CD14-positive monocyte (primary cell): Measurements from ENCODE around the gene TCN2. TPM values are rescaled to one million over a fixed set of nuclear protein-coding genes. Genes with fewer than 3 reads are reported as not detected.

Source experiments
- DNase-seq, 3 donors: peaks; one replicate each; pipeline ENCODE4 v3.0.0-alpha.2; 2011 to 2022
- H2AFZ ChIP-seq: 2 replicates; pipeline ENCODE4 v1.6.0; 2012; ENCODE audit warnings: mild to moderate bottlenecking, low read depth, low read length, inconsistent platforms; ENCODE audit not compliant: insufficient read depth, poor library complexity, severe bottlenecking
- H3K27ac ChIP-seq, 2 donors: 1 replicate in 1 of 2; 2 replicates in 1 of 2; pipeline ENCODE4 v1.5.1; 2012 to 2013; ENCODE audit warnings: low read length in 2 of 2, control low read depth in 1 of 2, inconsistent platforms in 1 of 2, low read depth in 1 of 2, mild to moderate bottlenecking in 1 of 2
- H3K27me3 ChIP-seq, 2 donors: one replicate each; pipeline versions ENCODE4 v1.6.0 to v1.6.1; 2011 to 2013; ENCODE audit warnings: low read length in 2 of 2; ENCODE audit not compliant: control insufficient read depth in 2 of 2, insufficient read depth in 2 of 2
- H3K36me3 ChIP-seq, 2 donors: replicated peaks in 1 of 2; 1 replicate in 1 of 2; 2 replicates in 1 of 2; pipeline versions ENCODE4 v1.5.1 to v1.6.1; 2012 to 2013; ENCODE audit warnings: low read length in 2 of 2, control low read depth in 1 of 2, inconsistent platforms in 1 of 2, mild to moderate bottlenecking in 1 of 2; ENCODE audit not compliant: insufficient read depth in 2 of 2, control insufficient read depth in 1 of 2
- H3K4me1 ChIP-seq, 2 donors: 1 replicate in 1 of 2; 2 replicates in 1 of 2; pipeline versions ENCODE4 v1.5.1 to v1.6.1; 2012 to 2013; ENCODE audit warnings: low read length in 2 of 2, control low read depth in 1 of 2, inconsistent platforms in 1 of 2, mild to moderate bottlenecking in 1 of 2, moderate library complexity in 1 of 2; ENCODE audit not compliant: insufficient read depth in 2 of 2, control insufficient read depth in 1 of 2
- H3K4me2 ChIP-seq: replicated peaks from 2 replicates; pipeline ENCODE3; 2012; ENCODE audit warnings: low read length, moderate library complexity, mild to moderate bottlenecking; ENCODE audit not compliant: poor library complexity, severe bottlenecking; ENCODE audit errors: extremely low read depth
- H3K4me3 ChIP-seq, 3 experiments: fragments of 200-600 bp in 1 of 3; sonication (generic) in 1 of 3; replicated peaks in 1 of 3; 1 replicate in 2 of 3; 2 replicates in 1 of 3; pipeline ENCODE4 v1.5.1; 2011 to 2013; ENCODE audit warnings: low read length in 3 of 3, mild to moderate bottlenecking in 3 of 3, control low read depth in 2 of 3, low read depth in 2 of 3, inconsistent platforms in 1 of 3, moderate library complexity in 1 of 3
- H3K79me2 ChIP-seq: 2 replicates; pipeline ENCODE4 v1.6.0; 2012; ENCODE audit warnings: mild to moderate bottlenecking, control low read depth, inconsistent platforms, low read length, moderate library complexity; ENCODE audit not compliant: insufficient read depth
- H3K9ac ChIP-seq: 2 replicates; pipeline ENCODE4 v1.6.0; 2017; ENCODE audit warnings: low read length, mild to moderate bottlenecking; ENCODE audit not compliant: insufficient read depth, poor library complexity, severe bottlenecking
- H3K9me3 ChIP-seq, 2 donors: replicated peaks in 1 of 2; 1 replicate in 1 of 2; 2 replicates in 1 of 2; pipeline versions ENCODE4 v1.5.1 to v1.6.1; 2012 to 2013; ENCODE audit warnings: low read length in 2 of 2, control low read depth in 1 of 2; ENCODE audit not compliant: control insufficient read depth in 1 of 2, insufficient read depth in 1 of 2
- H4K20me1 ChIP-seq: 2 replicates; pipeline ENCODE4 v1.6.0; 2012; ENCODE audit warnings: mild to moderate bottlenecking, low read length, control low read depth, moderate library complexity; ENCODE audit not compliant: insufficient read depth
- H3K27ac Mint-ChIP-seq, 7 donors: one replicate each; pipeline ENCODE4 v1.8.0; 2020; ENCODE audit warnings: mild to moderate bottlenecking in 7 of 7, mixed read lengths in 7 of 7, moderate library complexity in 6 of 7, inconsistent platforms in 2 of 7
- H3K27me3 Mint-ChIP-seq, 3 donors: one replicate each; pipeline ENCODE4 v1.8.0; 2021 to 2022; ENCODE audit warnings: low read depth in 3 of 3, mild to moderate bottlenecking in 3 of 3, mixed read lengths in 3 of 3, moderate library complexity in 3 of 3, inconsistent platforms in 1 of 3
- H3K36me3 Mint-ChIP-seq, 2 donors: one replicate each; pipeline ENCODE4 v1.8.0; 2020; ENCODE audit warnings: mixed read lengths in 2 of 2, inconsistent platforms in 1 of 2, mild to moderate bottlenecking in 1 of 2
- H3K4me1 Mint-ChIP-seq: one replicate; pipeline ENCODE4 v1.8.0; 2020; ENCODE audit warnings: mild to moderate bottlenecking, mixed read lengths
- H3K4me3 Mint-ChIP-seq, 2 donors: one replicate each; pipeline ENCODE4 v1.8.0; 2020; ENCODE audit warnings: mild to moderate bottlenecking in 2 of 2, mixed read lengths in 2 of 2, moderate library complexity in 1 of 2
- H3K9me3 Mint-ChIP-seq, 7 donors: one replicate each; pipeline ENCODE4 v1.8.0; 2020 to 2022; ENCODE audit warnings: mixed read lengths in 7 of 7, mild to moderate bottlenecking in 6 of 7, moderate library complexity in 6 of 7, inconsistent platforms in 2 of 7
- WGBS: methylation state at CpG from one replicate; pipeline ENCODE4 v1.1.5; 2013; ENCODE audit warnings: missing lambda C conversion rate; ENCODE audit not compliant: insufficient coverage; 5-methylcytosine and 5-hydroxymethylcytosine counted together
- intact Hi-C, 2 donors: fragments of 100-400 bp; cut with micrococcal nuclease; formaldehyde crosslinking; loops; one replicate each; pipeline versions ENCODE4 v1.15.0 to v1.15.1; 2023
- polyA plus RNA-seq, 3 donors: library from polyadenylated mRNA; depleted of rRNA in 1 of 3; unstranded in 2 of 3; stranded (reverse) in 1 of 3; fragments of 300-500 nt in 2 of 3; fragments of >200 nt in 1 of 3; fragmentation: Illumina TruSeq in 2 of 3; gene quantifications; 1 replicate in 2 of 3; 2 replicates in 1 of 3; pipeline ENCODE4 v1.2.3, GENCODE V29; 2012 to 2021
- TF ChIP-seq, protein P1 (sequence below): fragments of 200-600 bp; IDR thresholded peaks from one replicate; pipeline ENCODE4 v1.8.0; 2022; ENCODE audit warnings: antibody characterized with exemption, mild to moderate bottlenecking

TCN2 gene
- polyA plus RNA-seq, 3 donors, result 27.1 to 51.7 (median 45.0) TPM

DNA sequence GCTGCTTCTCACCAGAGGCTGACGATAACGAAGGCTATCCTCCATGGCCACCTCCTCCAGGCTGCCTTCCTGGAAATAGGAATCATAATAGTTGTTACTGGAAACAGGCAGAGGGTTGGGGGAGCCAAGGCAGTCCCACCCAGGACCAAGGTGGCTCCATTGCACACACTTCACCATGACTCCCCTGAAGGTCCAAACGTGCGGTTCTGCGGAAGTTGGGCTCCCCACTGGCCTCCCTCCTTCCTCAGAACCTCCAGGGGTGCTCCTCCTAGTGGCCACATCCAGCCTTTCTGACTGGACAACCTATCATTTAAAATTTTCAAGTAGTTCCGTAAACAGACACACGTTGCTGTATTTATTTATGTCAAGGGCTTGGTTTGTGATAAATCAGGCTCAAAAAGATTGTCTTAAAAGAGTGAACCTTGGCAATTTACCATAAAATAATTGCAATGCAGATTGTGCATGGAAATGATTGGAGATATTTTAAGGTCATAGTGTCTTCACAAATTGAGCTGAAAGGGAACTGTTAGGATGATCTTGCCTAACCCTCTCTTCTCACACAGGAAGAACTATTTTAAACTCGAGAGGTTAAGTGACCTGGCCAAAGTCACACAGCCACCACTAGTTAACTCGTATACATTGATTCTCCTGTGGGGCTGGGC is 1.4 kb upstream of the TCN2 start:
- no peaks in the 10 kb centered on the region for H3K27me3 ChIP-seq
- Mint-ChIP-seq H3K27ac (peak overlapping the region; percentile 91 to 100 (median 99)), H3K9me3 (peaks cover 0 to 4% (median 0%) of the 10 kb centered on the region in 7 donors), H3K4me3 (peak overlapping the region; percentile 84 to 93), H3K36me3 (peaks cover 3 to 5% of the 10 kb centered on the region in 2 donors), H3K27me3 (peaks cover 0 to 2% (median 0%) of the 10 kb centered on the region in 3 donors), H3K4me1 (peaks cover 62% of the 10 kb centered on the region)
- TF ChIP-seq, protein P1, sequence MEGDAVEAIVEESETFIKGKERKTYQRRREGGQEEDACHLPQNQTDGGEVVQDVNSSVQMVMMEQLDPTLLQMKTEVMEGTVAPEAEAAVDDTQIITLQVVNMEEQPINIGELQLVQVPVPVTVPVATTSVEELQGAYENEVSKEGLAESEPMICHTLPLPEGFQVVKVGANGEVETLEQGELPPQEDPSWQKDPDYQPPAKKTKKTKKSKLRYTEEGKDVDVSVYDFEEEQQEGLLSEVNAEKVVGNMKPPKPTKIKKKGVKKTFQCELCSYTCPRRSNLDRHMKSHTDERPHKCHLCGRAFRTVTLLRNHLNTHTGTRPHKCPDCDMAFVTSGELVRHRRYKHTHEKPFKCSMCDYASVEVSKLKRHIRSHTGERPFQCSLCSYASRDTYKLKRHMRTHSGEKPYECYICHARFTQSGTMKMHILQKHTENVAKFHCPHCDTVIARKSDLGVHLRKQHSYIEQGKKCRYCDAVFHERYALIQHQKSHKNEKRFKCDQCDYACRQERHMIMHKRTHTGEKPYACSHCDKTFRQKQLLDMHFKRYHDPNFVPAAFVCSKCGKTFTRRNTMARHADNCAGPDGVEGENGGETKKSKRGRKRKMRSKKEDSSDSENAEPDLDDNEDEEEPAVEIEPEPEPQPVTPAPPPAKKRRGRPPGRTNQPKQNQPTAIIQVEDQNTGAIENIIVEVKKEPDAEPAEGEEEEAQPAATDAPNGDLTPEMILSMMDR, result peak; percentile 90
- no peaks in the 10 kb centered on the region for H4K20me1 ChIP-seq
- intact Hi-C loops, result loop anchor here in 1 of 2 donors (2.0 to 5.0 kb wide), 2 partner anchors 29 to 362 kb away; partner anchors contain the start of genes MORC2, SLC35E4 and TUG1
- WGBS, result 0% methylated on average over 3 of the region's 9 CpGs
- no peaks in the 10 kb centered on the region for H3K79me2 ChIP-seq
- no peak overlapping the region for H2AFZ ChIP-seq
- peak overlapping the region; percentile 65 to 97 for H3K27ac ChIP-seq
- DNase-seq, result peak; percentile 69 to 78 (median 70)
- H3K4me3 ChIP-seq, result peak overlapping the region; percentile 24 to 80 (median 31)
- H3K9me3 ChIP-seq, result no peaks in the 10 kb centered on the region
- peaks cover 53 to 56% of the 10 kb centered on the region in 2 donors for H3K4me1 ChIP-seq
- H3K36me3 ChIP-seq, result no peaks in the 10 kb centered on the region
- peak overlapping the region; percentile 87 for H3K4me2 ChIP-seq
- peak overlapping the region; percentile 78 for H3K9ac ChIP-seq

DNA sequence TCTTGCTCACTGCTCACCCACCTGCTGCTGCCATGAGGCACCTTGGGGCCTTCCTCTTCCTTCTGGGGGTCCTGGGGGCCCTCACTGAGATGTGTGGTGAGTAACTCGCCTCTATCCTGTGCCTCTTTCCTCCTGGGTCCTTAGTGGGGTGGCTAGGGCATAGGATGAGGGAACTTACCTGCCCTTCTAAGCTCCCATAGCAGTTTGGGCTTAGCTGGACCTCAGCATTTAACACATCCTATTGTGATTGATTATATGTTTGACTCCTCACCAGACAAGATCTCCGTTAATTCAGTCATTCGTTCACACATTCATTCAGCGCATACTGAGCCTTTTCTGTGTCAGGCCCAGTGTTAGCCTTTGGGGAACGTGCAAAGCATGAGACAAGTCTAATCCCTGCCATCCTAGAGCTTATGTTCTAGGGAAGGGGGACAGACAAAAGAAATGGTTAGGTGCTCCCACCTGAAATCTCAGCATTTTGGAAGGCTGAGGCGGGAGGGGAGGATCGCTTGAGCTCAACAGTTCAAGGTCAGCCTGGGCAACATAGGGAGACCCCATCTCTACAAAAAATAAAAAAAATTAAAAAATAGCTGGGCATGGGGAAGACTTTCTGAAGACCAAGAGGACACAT is 441 bp downstream of the TCN2 start:
- Histone ChIP-seq H3K4me2 (peak overlapping the region; percentile 87), H3K36me3 (no peaks in the 10 kb centered on the region), H3K27ac (peak overlapping the region; percentile 84 to 97), H3K27me3 (no peaks in the 10 kb centered on the region), H3K4me3 (peak overlapping the region; percentile 14 to 80 (median 43)), H4K20me1 (no peaks in the 10 kb centered on the region), H2AFZ (peak overlapping the region; percentile 54), H3K9ac (peak overlapping the region; percentile 78), H3K79me2 (no peaks in the 10 kb centered on the region), H3K9me3 (no peaks in the 10 kb centered on the region), H3K4me1 (peaks cover 61 to 66% of the 10 kb centered on the region in 2 donors)
- WGBS, result no CpG with 5 or more reads among the region's 7 CpGs
- peak overlapping the region; percentile 95 to 100 (median 99) for H3K27ac Mint-ChIP-seq
- DNase-seq, result no peak
- peaks cover 0 to 4% (median 0%) of the 10 kb centered on the region in 7 donors for H3K9me3 Mint-ChIP-seq
- H3K4me1 Mint-ChIP-seq, result peaks cover 63% of the 10 kb centered on the region
- H3K27me3 Mint-ChIP-seq, result no peaks in the 10 kb centered on the region
- peak overlapping the region; percentile 84 to 93 for H3K4me3 Mint-ChIP-seq
- TF ChIP-seq, protein P1, result no peak
- intact Hi-C loops, result loop anchor here in 1 of 2 donors (1.0 to 5.0 kb wide), 3 partner anchors 15 to 360 kb away; partner anchors contain the start of genes MORC2, SLC35E4 and TUG1
- H3K36me3 Mint-ChIP-seq, result peaks cover 6 to 9% of the 10 kb centered on the region in 2 donors
